RKO (cell line): ENCODE measurements around the gene SORCS2.

ENCODE experiments used
- DNase-seq: peaks from one replicate; pipeline ENCODE4 v3.0.0-alpha.2; 2016; ENCODE audit warnings: low spot score

SORCS2 gene

DNA sequence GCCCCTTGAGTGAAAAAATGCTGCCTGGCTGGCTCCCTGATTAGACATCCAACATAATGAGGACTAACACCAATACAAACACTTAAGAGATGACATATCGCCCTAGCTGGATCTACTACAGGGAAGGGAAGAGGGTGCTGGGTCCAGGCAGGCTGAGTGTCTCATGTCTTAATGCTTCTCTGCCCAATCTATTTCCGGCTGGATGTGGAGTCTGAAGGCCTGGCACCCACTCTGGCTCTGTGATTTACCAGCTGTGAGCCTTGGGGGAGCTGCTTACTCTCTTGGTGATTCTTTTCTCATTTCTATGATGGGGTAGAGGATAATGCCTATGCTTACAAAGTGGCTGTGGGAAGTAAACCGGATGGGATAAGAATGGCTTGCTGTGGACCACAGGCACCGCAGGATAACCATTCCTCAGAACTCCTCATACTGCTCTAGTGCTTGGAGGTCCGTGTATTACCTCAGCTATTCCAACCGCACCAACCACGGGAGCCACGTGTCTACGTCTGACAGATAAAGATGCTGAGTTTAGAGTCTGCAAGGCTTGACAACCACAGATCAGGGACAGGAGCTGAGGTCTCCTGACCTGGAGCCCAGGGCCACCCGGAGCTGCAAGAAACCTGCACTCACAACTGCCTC is 585.7 kb downstream of the SORCS2 start:
- no peak for DNase-seq

DNA sequence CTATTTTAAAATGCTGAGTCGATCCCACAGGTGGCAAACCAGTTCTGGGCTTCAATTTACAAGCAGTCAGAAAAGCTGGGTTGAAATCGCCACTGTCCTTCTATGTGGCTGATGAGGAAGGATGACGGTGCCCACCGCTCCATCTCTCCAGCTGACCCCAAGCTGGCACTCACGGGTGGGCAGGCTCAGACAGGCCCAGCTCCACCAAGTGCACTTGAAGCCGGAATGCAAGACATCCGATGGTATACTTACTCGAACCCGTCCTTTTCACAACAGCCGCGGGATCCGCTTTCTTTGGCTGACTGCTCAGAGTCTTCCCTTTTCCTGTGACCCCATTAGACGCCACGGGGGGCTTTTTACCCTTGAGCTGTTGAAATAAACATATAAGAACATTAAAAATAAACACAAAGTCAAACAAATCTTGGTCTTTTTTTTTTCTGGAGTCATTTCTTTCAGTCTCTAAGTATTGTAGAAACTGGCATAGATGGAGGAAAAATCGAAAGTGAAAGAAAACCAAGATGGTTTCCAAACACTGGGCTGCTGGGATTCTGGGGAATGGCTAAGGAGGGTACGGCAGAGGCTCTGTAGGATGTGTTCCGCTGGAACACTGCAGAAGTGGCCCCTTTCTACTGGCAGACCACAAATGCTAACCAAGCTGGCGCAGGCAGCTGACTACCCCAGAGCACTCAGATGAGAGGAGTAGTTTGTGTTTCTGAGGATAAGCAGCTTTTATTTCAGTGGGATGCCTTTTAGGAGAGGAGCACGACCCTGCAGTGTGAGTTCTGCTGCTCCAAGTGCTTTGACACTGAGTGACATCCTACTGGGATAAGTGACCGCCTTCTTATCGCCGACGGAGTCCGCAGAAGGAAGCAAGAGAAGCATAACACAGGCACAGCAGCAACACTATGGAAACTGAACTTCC is 586.4 kb downstream of the SORCS2 start:
- DNase-seq = no peak

DNA sequence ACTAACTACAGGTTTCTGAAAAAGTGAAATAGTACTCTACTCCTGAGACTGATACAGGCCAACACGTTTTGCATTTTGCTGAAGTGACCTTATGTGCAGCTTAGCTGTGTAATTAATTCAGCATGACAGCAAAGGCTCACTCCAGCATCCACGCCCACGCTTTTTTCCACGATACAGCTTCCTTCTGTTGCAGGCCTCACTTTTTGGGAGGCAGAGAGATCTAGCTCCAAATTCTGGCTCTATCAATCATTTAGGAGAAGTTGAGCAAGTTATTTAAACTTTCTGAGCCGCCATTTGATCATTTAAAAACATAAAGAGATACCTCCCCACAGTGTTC is 587.1 kb downstream of the SORCS2 start:
- DNase-seq = no peak

DNA sequence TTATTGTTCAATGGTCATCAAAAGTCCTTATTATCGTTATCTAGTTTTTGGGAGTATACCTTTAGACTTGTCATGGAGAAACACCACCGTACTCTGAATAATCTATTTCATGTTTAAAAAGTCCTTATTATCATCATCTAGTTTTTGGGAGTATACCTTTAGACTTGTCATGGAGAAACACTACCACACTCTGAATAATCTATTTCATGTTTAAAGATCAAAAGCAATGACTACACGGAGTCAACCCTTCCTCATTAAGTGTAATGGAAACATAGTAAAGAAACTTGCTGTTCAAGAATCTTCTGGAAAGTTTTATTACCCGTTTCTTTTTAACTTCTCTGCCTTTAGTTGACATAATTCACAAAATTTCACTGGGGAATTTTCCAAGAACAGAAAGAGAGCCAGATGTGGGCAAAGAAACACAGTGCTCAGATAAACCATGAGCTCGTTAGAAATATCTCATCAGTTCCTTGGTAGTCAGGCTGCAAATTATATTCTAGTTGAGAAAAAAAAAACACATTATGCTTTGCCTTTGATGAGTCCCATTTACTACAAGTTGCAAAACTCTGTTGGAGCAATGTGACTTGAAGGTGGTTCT is 588.5 kb downstream of the SORCS2 start:
- DNase-seq = no peak

DNA sequence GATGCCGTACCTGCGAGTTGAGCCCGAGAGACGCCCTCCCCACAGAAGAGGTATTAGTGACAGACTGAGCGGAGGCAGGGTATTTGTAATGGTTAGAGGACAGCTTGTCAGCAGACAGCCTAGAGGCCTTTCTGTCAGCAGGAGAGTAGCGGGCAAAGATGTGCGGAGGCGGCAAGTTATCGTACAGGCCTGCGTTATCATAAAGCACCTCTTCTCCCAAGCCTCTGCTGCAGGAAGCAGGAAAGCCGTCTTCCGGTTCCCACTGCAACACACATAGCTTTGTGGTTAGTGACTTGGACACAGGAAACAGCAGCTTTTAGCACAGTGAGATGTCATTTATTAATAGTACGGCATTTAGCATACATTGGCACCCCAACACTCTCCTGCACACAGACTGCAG is 589.0 kb downstream of the SORCS2 start:
- DNase-seq = no peak

DNA sequence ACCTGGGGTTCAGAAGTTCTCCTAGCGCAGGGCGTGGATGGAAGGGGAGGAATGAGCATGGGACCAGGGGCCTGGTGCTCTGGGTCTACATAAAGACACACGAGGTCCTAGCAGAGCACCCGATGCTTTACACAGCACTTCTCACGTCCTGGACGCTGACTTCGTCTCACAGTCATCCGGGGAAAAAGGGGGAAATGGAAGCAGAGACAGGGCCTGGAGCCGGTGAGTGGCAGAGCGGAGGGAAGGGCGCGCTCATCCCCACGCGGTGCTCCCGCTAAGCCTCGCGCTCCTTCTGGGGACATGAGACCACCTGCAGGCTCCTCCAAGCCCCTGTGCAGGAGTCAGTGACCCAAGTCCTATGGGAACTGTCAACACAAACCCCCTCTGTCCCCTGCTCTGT is 589.7 kb downstream of the SORCS2 start:
- no peak for DNase-seq

DNA sequence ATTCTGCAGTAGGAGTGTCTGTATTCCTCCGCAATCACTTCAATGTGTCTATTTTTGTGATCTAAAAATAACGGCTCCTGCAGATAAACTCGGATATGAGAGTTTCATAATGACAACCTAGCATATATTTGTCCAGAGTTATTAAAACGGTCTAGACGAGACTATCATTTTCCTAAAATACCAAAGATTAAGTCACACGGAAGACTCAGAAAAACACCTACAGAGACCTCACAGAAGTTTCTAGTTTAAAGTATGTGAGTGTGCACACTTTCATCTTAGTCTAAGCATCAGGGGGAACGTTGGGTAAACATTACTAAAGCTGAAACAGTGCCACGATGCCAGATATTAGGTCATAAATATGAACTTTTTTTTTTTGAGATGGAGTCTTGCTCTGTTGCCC is 590.4 kb downstream of the SORCS2 start:
- DNase-seq = no peak

DNA sequence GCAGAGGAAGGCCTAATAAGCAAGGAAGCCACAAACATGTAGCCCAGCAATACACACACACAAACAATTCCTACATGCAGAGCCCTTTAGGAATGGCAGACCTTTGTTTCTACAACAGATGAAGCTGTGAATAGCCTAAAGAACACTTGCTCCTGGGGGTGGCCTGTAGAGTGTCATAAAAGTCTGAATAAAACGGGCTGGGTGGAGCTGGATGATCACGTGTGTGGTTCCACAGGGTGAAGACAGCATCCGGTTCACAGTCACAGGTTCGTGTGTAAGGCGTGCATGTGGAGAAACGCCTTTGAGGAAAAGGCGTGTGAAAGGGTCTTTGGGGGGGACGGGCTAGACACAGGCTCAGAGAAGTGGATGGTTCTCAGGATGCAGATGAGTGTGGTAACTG is 591.2 kb downstream of the SORCS2 start:
- no peak for DNase-seq

DNA sequence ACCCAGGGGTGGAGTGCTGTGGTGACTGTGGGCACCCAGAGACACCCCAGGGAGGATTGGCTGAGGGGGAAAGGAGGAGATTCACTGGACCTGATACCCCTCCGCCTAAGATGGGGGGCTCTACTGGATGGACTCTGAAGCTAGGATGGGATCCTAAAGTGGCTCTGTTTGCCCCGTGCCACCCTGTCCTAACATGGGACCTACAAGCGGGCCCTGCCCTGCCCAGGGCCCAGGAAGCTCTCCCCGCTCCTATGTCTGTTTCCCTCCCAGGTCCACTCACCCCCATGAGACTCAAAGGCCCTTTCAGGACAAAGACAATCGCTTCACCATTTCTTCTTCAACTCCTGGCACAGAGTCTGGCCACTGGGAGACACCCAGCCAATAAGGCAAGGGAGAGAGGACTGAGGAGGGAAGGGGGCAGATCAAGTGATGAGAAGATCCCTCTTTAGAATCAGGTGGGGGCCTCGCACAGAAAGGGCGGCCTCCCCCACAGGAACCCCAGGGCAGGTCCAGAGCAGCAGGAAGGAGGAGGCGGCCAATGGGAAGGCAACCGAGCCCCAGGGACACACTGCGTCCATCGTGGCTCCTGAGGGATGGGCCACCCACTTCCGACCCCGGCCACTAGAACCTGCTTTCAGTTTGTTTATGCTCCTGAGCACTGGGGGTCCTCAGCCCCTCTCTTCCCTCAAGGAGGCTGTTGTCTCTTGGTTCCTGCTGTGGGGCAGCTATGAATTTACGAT is 592.0 kb downstream of the SORCS2 start:
- no peak for DNase-seq

DNA sequence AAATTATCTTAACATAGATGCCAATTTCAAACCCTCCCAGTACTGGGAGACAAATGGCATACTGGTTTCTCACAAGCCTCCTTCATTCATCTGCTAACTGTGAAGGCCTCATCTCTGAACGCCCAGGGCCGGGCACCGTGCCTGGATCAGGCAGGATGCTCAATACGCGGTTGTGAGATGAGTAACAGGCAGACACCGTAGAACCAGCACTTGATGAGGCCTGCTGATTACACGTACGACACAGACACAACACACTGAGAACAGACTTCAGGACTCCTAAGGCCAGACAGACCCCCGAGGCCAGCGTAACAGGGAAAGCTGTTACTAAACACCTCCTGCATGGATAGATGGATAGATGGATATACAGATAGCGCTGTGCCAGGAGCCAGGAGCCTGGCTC is 592.7 kb downstream of the SORCS2 start:
- DNase-seq = no peak

DNA sequence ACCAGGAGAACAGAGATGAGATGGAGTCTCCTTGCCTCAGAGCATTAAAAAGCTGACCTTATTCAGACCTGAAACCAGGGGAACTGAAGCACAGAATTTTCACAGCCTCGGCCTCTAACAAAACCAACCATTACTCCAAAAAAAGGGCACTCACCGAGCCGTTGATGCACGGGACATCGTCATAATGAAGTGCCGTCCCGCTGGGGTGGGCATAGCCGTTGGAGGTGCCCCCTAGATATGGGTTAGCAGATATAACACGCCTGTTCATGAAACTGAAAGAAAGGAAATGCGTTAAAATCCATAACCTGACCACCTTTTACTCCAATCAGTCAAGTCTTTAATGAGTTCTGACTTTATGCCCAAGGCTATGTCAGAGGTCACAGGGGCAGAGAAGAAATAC is 593.7 kb downstream of the SORCS2 start:
- DNase-seq = no peak

DNA sequence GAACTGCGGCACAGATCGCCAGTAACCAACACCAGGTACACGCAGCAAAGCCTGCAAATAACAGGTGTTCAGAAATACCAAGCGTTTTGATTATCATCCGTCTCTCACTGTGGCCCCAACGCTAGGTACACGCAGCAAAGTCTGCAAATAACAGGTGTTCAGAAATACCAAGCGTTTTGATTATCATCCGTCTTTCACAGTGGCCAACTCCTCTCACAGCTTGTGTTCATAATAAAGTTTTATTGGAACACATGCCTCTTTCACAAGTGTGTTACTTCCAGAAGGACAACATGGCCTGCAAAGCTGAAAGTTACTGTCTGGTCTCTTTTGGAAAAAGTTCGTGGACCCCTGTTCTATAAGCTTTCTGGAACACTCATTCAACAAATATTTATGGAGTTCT is 594.2 kb downstream of the SORCS2 start:
- DNase-seq = no peak

DNA sequence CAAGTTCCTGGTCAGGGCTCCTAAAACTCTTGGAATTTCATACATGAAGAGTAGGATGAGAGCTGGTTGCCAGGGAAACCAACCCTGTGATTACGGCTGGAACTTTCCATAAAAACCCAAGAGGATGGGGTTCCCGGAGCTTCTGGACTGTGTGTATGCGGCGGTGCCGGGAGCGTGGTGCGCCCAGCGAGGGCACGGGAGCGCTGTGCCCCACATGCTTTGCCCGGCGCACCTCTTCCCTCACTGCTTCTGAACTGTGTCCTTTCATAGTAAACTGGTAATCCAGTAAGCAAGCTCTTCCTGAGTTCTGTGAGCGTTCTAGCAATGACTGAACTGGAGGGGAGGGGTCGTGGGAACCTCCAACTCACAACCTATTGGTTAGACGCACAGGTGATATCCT is 594.7 kb downstream of the SORCS2 start:
- DNase-seq = no peak

DNA sequence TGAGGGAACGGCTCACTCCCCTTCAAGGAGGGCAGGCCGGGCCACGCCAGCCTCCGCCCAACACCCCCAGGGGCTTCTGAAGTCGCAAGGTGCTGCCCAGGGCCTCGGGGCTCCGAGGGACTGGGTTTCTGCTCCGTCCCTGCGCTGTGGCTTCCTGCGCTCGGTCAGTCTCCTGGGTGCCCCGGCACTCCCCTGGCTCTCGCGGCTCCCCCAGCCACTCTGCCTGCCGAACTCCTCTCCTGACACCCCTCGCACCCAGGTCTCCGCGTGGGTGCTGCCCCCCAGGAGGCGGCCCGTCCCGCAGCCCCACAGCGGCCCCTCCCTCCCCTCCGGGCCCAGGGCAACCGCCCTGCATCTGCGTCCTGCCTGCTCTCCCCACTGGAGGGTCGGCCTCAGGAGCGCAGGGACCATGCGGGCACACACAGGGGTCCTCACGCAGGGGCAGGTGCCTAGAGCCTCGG is 595.4 kb downstream of the SORCS2 start:
- DNase-seq = no peak

DNA sequence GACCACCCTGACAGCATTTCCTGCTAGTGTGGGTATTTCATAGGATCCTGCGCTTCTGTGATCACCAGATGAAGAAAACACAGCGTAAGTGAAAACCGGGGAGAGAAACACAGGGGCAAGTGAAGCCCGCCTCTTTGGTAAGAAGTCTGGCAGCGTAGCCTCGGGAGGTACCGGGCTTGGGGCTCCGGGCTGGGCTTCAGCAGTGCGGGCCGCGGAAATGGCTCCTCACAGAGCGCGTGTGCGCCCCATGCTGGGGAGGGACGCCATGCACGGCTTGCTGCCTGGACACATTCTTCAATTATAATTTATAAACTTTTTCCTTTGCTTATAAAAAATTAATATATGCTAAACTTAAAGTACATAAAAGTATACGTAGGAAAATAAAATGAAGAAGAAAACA is 595.9 kb downstream of the SORCS2 start:
- DNase-seq = no peak

DNA sequence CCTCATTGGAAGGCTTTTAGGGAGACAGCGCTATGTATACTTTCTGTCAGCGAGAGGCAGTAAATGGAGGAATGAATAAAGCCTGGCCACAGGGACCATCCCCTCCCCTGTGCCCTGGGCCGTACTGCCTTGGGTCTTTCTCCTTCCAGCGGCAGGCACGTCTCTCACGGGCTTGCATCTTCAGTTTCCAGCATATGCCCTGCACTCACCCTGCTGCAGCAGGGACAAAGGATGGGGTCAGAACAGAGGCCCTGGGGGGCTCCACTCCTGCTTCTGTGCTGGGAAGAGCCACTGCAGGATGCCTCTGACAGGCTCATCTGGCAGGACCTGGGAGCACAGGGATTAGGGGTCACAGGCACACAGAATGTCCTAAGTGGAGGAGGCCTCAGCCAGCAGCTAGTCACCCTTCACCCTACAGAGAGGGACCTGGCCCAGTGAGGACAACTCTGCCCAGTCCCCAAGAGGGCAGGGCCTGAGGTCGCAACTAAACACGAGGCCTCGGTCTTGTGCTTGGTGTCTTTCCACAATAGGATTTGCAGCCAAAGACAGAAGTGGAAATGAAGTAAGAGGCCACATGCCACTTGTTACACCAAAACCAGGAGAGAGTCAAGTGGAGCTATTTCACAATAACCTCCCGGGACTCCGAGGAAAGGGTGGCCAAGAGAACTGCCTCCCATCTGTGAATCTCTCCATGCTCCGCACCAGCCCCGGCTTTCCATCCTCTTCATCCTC is 596.5 kb downstream of the SORCS2 start:
- DNase-seq = no peak

DNA sequence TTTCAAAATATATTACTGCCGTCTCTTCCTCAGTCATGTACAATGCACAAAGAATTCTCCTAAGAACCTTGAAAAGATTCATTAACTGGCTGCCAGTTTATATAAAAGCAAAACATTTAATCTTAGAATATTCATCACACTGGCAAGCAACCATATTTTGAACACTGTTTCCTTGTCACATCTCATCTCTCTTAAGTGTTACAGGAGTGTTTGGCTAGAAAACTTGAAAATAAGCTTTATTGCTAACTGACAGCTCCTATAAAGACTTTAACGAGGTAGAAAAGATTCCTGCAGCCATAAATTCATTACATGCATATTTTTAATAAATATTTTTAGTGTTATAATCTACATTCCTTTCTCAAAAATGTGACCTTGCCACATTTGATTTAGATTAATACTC is 597.7 kb downstream of the SORCS2 start:
- no peak for DNase-seq

DNA sequence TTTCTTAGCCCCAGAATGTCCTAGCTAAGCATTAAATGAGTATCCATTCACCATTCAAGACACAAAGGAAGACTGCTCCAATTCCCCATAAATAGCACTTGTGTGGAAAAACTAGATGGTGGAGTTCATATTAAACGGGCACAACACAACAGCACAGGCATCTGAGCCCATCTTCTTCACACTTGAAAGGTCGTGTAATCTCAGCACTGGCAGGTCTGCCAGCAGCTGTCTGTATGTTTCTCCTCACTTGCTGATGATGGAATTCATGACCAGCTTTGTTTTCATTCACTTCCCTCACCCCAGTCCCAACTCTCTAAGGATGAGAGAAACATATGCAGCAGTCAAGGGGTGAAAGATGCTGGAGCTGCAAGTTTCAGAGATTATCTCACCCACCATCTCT is 598.7 kb downstream of the SORCS2 start:
- DNase-seq = no peak
